Esophagus muscularis mucosa (tissue), 3 donors: ENCODE results near the gene PHYHD1.

Experiments used
- CTCF ChIP-seq, 3 experiments: fragments of 200-600 bp in 2 of 3; fragments of 450-650 bp in 1 of 3; sonication (generic) in 2 of 3; IDR thresholded peaks; one replicate each; pipeline ENCODE4 v1.5.1; 2017 to 2019; ENCODE audit warnings: antibody characterized with exemption in 3 of 3, mild to moderate bottlenecking in 2 of 3, moderate library complexity in 1 of 3
- POLR2A ChIP-seq: fragments of 450-650 bp; IDR thresholded peaks from one replicate; pipeline ENCODE4 v1.6.1; 2017; ENCODE audit warnings: antibody characterized with exemption, moderate library complexity, mild to moderate bottlenecking, low read depth

GRCh38 chr9:128895556-128895955, 25.2 kb upstream of the PHYHD1 start:
- TF ChIP-seq CTCF (IDR thresholded peaks at IDR 0.05) = no peak
- TF ChIP-seq POLR2A = no peak
